ENCODE results near the gene PALLD.
"Not testable (repeated sequence)": the region's sequence is repeated elsewhere in the genome, so short reads cannot be mapped to it uniquely, and the experiment has no call there.

Gene PALLD

GRCh38 chr4:168701061-168701460, 204.2 kb downstream of the PALLD start:
- no peak for FAIRE-seq
- TF ChIP-seq POU2F2 (IDR thresholded peaks at IDR 0.05; ENCODE audit: low read depth, low read length) (no peak), PAX5 (IDR thresholded peaks at IDR 0.05; ENCODE audit: insufficient read depth, low read length, severe bottlenecking) (no peak), SPI1 (IDR thresholded peaks at IDR 0.05; ENCODE audit: low read depth, low read length) (no peak), POLR2A (IDR thresholded peaks at IDR 0.05; ENCODE audit: low read depth, low read length) (no peak), POLR2AphosphoS5 (IDR thresholded peaks at IDR 0.05; ENCODE audit: low read depth, low read length) (no peak), TAF1 (IDR thresholded peaks at IDR 0.05; ENCODE audit: low read depth, low read length) (no peak)
- DNase-seq (ENCODE audit: insufficient read length, low spot score): no peak

GRCh38 chr4:168702581-168703087, 205.8 kb downstream of the PALLD start:
- DNase-seq (ENCODE audit: insufficient read length, low spot score); FAIRE-seq: not testable (repeated sequence)

GRCh38 chr4:168705121-168705520, 208.3 kb downstream of the PALLD start:
- FAIRE-seq: no peak

GRCh38 chr4:168707205-168707604, 210.4 kb downstream of the PALLD start:
- DNase-seq (ENCODE audit: insufficient read length, low spot score) (no peak), FAIRE-seq (no peak)
- TF ChIP-seq SPI1 (IDR thresholded peaks at IDR 0.05; ENCODE audit: low read depth, low read length): no peak
- no peak for TF ChIP-seq POU2F2 (IDR thresholded peaks at IDR 0.05; ENCODE audit: low read depth, low read length)
- TF ChIP-seq TAF1 (IDR thresholded peaks at IDR 0.05; ENCODE audit: low read depth, low read length): no peak
- TF ChIP-seq PAX5 (IDR thresholded peaks at IDR 0.05; ENCODE audit: insufficient read depth, low read length, severe bottlenecking): no peak
- TF ChIP-seq POLR2AphosphoS5 (IDR thresholded peaks at IDR 0.05; ENCODE audit: low read depth, low read length): no peak
- TF ChIP-seq POLR2A (IDR thresholded peaks at IDR 0.05; ENCODE audit: low read depth, low read length): no peak

More at GRCh38 chr4:168705121-168705520, 208.3 kb downstream of the PALLD start:
- TF ChIP-seq POU2F2 (IDR thresholded peaks at IDR 0.05; ENCODE audit: low read depth, low read length) (no peak), POLR2AphosphoS5 (IDR thresholded peaks at IDR 0.05; ENCODE audit: low read depth, low read length) (no peak), POLR2A (IDR thresholded peaks at IDR 0.05; ENCODE audit: low read depth, low read length) (no peak), PAX5 (IDR thresholded peaks at IDR 0.05; ENCODE audit: insufficient read depth, low read length, severe bottlenecking) (no peak), SPI1 (IDR thresholded peaks at IDR 0.05; ENCODE audit: low read depth, low read length) (no peak), TAF1 (IDR thresholded peaks at IDR 0.05; ENCODE audit: low read depth, low read length) (no peak)
- DNase-seq (ENCODE audit: insufficient read length, low spot score): no peak

- TF ChIP-seq PAX5 (IDR thresholded peaks at IDR 0.05; ENCODE audit: insufficient read depth, low read length, severe bottlenecking) (no peak), POLR2A (IDR thresholded peaks at IDR 0.05; ENCODE audit: low read depth, low read length) (no peak), POU2F2 (IDR thresholded peaks at IDR 0.05; ENCODE audit: low read depth, low read length) (no peak), TAF1 (IDR thresholded peaks at IDR 0.05; ENCODE audit: low read depth, low read length) (no peak), SPI1 (IDR thresholded peaks at IDR 0.05; ENCODE audit: low read depth, low read length) (no peak), POLR2AphosphoS5 (IDR thresholded peaks at IDR 0.05; ENCODE audit: low read depth, low read length) (no peak)
- FAIRE-seq: no peak
Measured at GRCh38 chr4:168708108-168708507, 211.3 kb downstream of the PALLD start.

GRCh38 chr4:168710353-168710946, 213.6 kb downstream of the PALLD start:
- FAIRE-seq (no peak), DNase-seq (ENCODE audit: insufficient read length, low spot score) (no peak)
- TF ChIP-seq POLR2AphosphoS5 (IDR thresholded peaks at IDR 0.05; ENCODE audit: low read depth, low read length): no peak
- no peak for TF ChIP-seq SPI1 (IDR thresholded peaks at IDR 0.05; ENCODE audit: low read depth, low read length)
- no peak for TF ChIP-seq TAF1 (IDR thresholded peaks at IDR 0.05; ENCODE audit: low read depth, low read length)
- TF ChIP-seq POU2F2 (IDR thresholded peaks at IDR 0.05; ENCODE audit: low read depth, low read length): no peak

More at GRCh38 chr4:168708108-168708507, 211.3 kb downstream of the PALLD start:
- DNase-seq (ENCODE audit: insufficient read length, low spot score): no peak

- TF ChIP-seq PAX5 (IDR thresholded peaks at IDR 0.05; ENCODE audit: insufficient read depth, low read length, severe bottlenecking): no peak
- TF ChIP-seq SPI1 (IDR thresholded peaks at IDR 0.05; ENCODE audit: low read depth, low read length): no peak
- TF ChIP-seq POU2F2 (IDR thresholded peaks at IDR 0.05; ENCODE audit: low read depth, low read length): no peak
- no peak for TF ChIP-seq POLR2A (IDR thresholded peaks at IDR 0.05; ENCODE audit: low read depth, low read length)
- no peak for TF ChIP-seq TAF1 (IDR thresholded peaks at IDR 0.05; ENCODE audit: low read depth, low read length)
- no peak for TF ChIP-seq POLR2AphosphoS5 (IDR thresholded peaks at IDR 0.05; ENCODE audit: low read depth, low read length)
- no peak for FAIRE-seq
- no peak for DNase-seq (ENCODE audit: insufficient read length, low spot score)
Measured at GRCh38 chr4:168711197-168712140, 214.6 kb downstream of the PALLD start.

- no peak for DNase-seq (ENCODE audit: insufficient read length, low spot score)
- TF ChIP-seq SPI1 (IDR thresholded peaks at IDR 0.05; ENCODE audit: low read depth, low read length): no peak
- no peak for TF ChIP-seq TAF1 (IDR thresholded peaks at IDR 0.05; ENCODE audit: low read depth, low read length)
- TF ChIP-seq POLR2AphosphoS5 (IDR thresholded peaks at IDR 0.05; ENCODE audit: low read depth, low read length): no peak
- no peak for TF ChIP-seq POU2F2 (IDR thresholded peaks at IDR 0.05; ENCODE audit: low read depth, low read length)
- no peak for TF ChIP-seq PAX5 (IDR thresholded peaks at IDR 0.05; ENCODE audit: insufficient read depth, low read length, severe bottlenecking)
- no peak for TF ChIP-seq POLR2A (IDR thresholded peaks at IDR 0.05; ENCODE audit: low read depth, low read length)
- FAIRE-seq: no peak
Measured at GRCh38 chr4:168712316-168712890, 215.6 kb downstream of the PALLD start.

GRCh38 chr4:168713253-168713652, 216.4 kb downstream of the PALLD start:
- no peak for FAIRE-seq
- DNase-seq (ENCODE audit: insufficient read length, low spot score): no peak
- TF ChIP-seq POU2F2 (IDR thresholded peaks at IDR 0.05; ENCODE audit: low read depth, low read length) (no peak), POLR2AphosphoS5 (IDR thresholded peaks at IDR 0.05; ENCODE audit: low read depth, low read length) (no peak), TAF1 (IDR thresholded peaks at IDR 0.05; ENCODE audit: low read depth, low read length) (no peak), POLR2A (IDR thresholded peaks at IDR 0.05; ENCODE audit: low read depth, low read length) (no peak), PAX5 (IDR thresholded peaks at IDR 0.05; ENCODE audit: insufficient read depth, low read length, severe bottlenecking) (no peak), SPI1 (IDR thresholded peaks at IDR 0.05; ENCODE audit: low read depth, low read length) (no peak)

Measured in GM12891 (cell line).